SHP77 (cell line): ENCODE measurements around the gene RAB14.

Experiments
- DNase-seq, 2 experiments: peaks; one replicate each; lab custom pipeline; 2025; lab: John Stamatoyannopoulos, UW

RAB14 gene

GRCh38 chr9:121201738-121202533 lies at the start of gene RAB14:
Gene RAB14 (minus strand): TSS chr9:121201869. CDS start chr9:121193412, 8,457 bp downstream.
- peak; percentile 97 to 99 for DNase-seq

- DNase-seq: no peak
Measured at GRCh38 chr9:121249563-121249962, 47.9 kb upstream of the RAB14 start.

GRCh38 chr9:121246821-121247561 lies 45.3 kb upstream of the RAB14 start:
- no peak for DNase-seq

- no peak for DNase-seq
Measured at GRCh38 chr9:121242959-121243346, 41.3 kb upstream of the RAB14 start.

GRCh38 chr9:121242219-121242958 lies 40.7 kb upstream of the RAB14 start:
- no peak for DNase-seq

- no peak for DNase-seq
Measured at GRCh38 chr9:121240472-121241135, 38.9 kb upstream of the RAB14 start.

GRCh38 chr9:121239851-121240250 lies 38.2 kb upstream of the RAB14 start:
- DNase-seq: no peak

GRCh38 chr9:121239071-121239470 lies 37.4 kb upstream of the RAB14 start:
- DNase-seq: no peak

- DNase-seq: no peak
Measured at GRCh38 chr9:121237916-121238315, 36.2 kb upstream of the RAB14 start.

- no peak for DNase-seq
Measured at GRCh38 chr9:121235512-121235911, 33.8 kb upstream of the RAB14 start.

GRCh38 chr9:121234832-121235161 lies 33.1 kb upstream of the RAB14 start:
- no peak for DNase-seq

GRCh38 chr9:121233906-121234831 lies 32.5 kb upstream of the RAB14 start:
- no peak for DNase-seq

- DNase-seq: no peak
Measured at GRCh38 chr9:121232251-121232650, 30.6 kb upstream of the RAB14 start.

GRCh38 chr9:121230256-121230655 lies 28.6 kb upstream of the RAB14 start:
- DNase-seq: no peak

GRCh38 chr9:121227862-121228261 lies 26.2 kb upstream of the RAB14 start:
- no peak for DNase-seq

- no peak for DNase-seq
Measured at GRCh38 chr9:121226175-121226574, 24.5 kb upstream of the RAB14 start.

- no peak for DNase-seq
Measured at GRCh38 chr9:121225240-121225639, 23.6 kb upstream of the RAB14 start.

GRCh38 chr9:121222524-121223171 lies 21.0 kb upstream of the RAB14 start:
- peak; percentile 1 to 48 for DNase-seq

GRCh38 chr9:121221664-121222055 lies 20.0 kb upstream of the RAB14 start:
- DNase-seq: no peak

GRCh38 chr9:121220996-121221663 lies 19.5 kb upstream of the RAB14 start:
- no peak for DNase-seq
